ENCODE measurements around the gene PTPRG.

DNA sequence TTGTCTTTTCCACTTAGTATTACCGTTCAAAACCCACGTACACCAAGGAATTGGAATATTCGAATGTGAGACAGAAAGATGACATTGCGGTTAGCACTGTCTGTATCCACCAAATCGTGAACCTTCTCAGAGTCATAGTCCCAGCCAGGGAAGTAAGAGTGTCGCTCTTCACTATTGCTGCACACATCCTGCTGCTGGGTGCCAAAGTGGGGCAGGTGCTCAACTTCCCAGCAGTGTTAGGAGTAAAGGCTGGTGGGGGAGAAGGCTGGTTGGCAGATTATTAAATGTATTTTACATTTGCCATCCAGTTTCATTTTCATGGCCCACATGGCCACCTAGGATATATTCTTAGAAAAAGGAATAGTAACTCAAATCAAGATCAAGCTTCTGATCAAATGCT, 65.1 kb downstream of the PTPRG start:
- TF ChIP-seq, protein P1, sequence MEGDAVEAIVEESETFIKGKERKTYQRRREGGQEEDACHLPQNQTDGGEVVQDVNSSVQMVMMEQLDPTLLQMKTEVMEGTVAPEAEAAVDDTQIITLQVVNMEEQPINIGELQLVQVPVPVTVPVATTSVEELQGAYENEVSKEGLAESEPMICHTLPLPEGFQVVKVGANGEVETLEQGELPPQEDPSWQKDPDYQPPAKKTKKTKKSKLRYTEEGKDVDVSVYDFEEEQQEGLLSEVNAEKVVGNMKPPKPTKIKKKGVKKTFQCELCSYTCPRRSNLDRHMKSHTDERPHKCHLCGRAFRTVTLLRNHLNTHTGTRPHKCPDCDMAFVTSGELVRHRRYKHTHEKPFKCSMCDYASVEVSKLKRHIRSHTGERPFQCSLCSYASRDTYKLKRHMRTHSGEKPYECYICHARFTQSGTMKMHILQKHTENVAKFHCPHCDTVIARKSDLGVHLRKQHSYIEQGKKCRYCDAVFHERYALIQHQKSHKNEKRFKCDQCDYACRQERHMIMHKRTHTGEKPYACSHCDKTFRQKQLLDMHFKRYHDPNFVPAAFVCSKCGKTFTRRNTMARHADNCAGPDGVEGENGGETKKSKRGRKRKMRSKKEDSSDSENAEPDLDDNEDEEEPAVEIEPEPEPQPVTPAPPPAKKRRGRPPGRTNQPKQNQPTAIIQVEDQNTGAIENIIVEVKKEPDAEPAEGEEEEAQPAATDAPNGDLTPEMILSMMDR (IDR thresholded peaks at IDR 0.05 in 2 of 3, conservative IDR thresholded peaks at IDR 0.05 in 1 of 3; ENCODE audit: borderline replicate concordance in 1 of 3, insufficient read depth in 1 of 3, low read depth in 2 of 3, low read length in 2 of 3), result no peak
- TF ChIP-seq ZNF274 (IDR thresholded peaks at IDR 0.05; ENCODE audit: low read depth, low read length) (no peak), POLR2A (IDR thresholded peaks at IDR 0.05; ENCODE audit: borderline replicate concordance, extremely low read depth, insufficient read depth, insufficient read length) (no peak), CBX3 (IDR thresholded peaks at IDR 0.05; ENCODE audit: low read depth) (no peak)
